NCI-H460 (cell line): Measurements from ENCODE around the gene CSPG4. TPM values are rescaled to one million over a fixed set of nuclear protein-coding genes. Genes with fewer than 3 reads are reported as not detected.
"Not testable (repeated sequence)": the region's sequence is repeated elsewhere in the genome, so short reads cannot be mapped to it uniquely, and the experiment has no call there.

ENCODE experiments used
- DNase-seq: peaks from one replicate; pipeline ENCODE4 v3.0.0-alpha.2; 2016; ENCODE audit warnings: low read depth; ENCODE audit errors: extremely low read depth
- total RNA-seq: library from RNA; depleted of rRNA; stranded (reverse); fragments of >200 nt; shearing (Covaris generic); gene quantifications from 2 replicates; pipeline ENCODE4 v1.2.3, GENCODE V29; 2014

CSPG4 gene
- total RNA-seq, 1 experiment from 2014 or later = 0.10 TPM

- no peak for DNase-seq
Observed at GRCh38 chr15:75727031-75727531, 14.4 kb upstream of the CSPG4 start.

- DNase-seq = no peak
Observed at GRCh38 chr15:75725719-75726607, 13.3 kb upstream of the CSPG4 start.

GRCh38 chr15:75725006-75725718 lies 12.5 kb upstream of the CSPG4 start:
- no peak for DNase-seq

DNA sequence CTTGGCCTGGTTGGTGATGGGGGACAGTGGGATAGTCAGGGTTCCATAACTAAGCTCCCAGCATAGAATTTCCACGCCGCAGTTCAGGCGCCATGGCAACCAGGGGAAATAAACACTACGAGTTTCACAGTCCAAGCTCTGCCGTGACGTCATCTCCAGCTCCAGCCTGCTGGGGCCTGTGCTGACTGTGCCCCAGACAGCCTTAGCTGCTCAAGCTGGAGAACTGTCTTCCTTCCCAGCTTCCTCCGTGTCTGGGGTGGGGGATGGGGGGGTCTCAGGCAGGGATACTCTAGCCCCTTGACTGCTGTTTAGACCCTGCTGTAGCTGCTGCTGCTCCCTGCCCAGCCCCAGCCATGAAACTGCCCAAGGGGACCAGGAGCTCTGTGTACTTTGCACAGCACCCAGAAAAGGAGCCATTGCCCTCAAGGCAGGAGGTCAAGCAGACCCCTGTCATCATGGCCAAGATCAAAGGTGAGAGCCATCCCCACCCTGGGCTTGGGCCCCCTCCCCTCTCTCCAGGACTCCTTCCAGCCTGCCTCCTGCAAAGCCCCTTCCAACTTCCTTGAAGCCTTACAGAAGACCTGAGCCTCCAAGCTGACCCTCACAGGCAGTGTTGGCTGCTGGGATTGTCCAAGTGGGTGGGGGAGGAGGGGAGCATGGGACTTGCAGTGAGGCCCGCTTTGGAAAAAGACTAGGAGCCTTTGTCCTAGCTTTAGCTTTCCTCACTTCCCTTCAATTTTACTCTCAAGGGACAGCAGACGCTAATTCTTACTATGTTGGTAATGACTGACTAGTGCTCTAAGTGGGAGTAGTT lies 11.4 kb upstream of the CSPG4 start:
- peak; percentile 55 for DNase-seq

GRCh38 chr15:75723171-75723846 lies 10.7 kb upstream of the CSPG4 start:
- DNase-seq = peak; percentile 9

DNA sequence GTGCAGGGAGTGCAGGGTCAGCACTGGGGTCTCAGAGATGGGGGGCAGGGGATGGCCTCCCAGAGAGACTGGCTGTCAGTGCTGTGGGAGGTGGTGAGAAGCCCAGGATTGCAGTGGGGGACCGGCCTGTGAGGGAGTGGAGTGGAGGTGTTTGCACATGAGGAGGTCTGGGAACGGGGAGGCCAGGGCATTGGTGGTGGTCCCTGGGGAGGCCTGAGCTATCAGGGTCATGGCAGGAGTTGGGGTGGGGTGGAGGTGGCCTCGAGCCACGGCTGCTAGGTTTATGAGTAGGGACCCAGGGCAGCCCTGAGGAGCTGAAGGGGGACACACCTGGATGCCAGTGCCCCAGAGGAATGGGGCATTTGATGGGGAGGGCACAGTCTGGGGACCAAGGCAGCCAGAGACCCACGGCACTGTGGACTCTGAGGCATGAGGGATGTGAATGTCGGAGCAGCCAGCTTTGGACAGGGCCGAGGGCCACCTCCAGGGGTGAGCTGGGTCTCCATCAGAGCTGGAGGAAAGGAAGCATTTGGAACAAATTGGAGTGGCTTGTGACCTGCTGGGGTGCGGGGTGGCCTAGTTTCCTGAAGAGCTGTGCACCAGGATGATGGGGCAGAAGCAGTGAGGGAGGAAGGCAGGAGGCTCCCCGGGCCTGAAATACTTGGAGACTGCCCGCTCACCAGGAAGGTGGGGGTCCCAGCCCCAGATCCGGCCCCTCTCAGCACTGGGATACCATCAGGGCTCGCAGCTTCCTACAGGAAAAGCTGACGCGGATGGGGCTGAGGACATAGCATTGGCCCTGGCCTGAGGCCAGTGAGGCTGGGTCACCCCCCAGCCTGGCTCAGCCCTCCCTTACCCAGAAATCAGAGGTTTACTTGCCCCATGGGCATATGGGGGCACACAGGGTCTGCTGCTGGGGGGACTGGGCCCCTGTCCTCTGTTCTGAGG lies 9.5 kb upstream of the CSPG4 start:
- no peak for DNase-seq

GRCh38 chr15:75721480-75721922 lies 8.9 kb upstream of the CSPG4 start:
- no peak for DNase-seq

DNA sequence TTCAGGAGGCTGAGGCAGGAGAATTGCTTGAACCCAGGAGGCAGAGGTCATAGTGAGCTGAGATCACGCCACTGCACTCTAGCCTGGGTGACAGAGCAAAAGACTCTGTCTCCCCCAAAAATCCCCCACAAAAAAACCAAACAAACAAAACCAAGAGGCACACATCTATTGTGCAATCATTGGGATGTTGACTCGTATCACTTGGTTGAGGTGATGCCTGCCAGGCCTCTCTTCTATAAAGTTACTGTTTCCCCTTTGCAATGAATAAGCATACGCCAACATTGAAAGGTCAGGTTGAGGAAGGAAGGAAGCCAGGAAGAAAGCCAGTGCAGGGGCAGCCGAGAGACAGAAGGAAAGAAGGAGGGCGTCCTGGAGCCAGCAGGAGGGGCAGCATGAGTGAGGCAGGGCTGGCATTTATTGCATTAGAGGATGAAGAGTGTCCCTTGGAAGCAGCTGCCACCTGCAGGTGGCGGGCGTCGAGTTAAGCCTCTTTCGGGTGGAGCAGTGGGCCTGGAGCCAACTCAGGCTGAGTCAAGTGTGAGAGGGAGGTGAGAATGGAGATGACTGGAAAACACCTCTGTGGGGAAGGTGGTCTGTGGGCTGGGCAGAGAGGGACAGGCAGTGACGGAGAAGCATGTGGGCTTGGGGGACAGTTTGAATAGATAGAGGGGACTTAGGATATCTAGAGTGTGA lies 8.3 kb upstream of the CSPG4 start:
- peak; percentile 69 for DNase-seq

DNA sequence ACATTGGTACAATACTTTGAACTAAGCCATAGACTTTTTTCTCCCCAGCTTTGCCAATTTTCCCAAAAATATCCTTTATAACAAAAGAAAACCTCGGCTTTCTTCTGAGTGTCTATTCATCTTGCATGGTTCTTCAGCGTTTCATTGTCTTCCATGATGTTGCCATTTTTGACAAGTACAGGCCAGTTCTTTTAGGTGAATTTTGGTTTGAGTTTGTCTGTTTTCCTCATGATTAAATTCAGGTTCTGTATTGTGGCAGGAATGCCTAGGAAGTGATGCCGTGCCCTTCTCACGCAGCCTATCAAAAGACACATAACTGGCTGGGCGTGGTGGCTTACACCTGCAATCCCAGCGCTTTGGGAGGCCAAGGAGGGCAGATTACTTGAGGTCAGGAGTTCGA lies 7.6 kb upstream of the CSPG4 start:
- DNase-seq = no peak

DNA sequence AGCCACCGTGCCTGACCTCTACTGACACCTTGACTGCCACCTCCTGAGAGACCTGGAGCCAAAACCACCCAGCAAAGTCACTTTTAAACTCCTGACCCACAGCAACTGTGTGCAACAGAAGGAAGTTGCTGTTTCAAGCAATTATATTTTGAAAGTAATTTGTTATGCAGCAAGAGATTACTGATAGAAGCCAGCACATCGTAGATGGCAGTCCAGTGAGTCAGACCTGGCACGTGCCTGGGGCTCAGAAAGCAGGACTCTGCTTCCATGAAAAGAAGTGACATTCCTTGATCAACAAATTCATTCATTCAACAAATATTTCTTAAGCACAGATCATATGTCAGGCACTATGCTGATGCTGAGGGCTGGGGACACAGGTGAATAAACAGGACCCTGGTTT lies 5.7 kb upstream of the CSPG4 start:
- DNase-seq = no peak

DNA sequence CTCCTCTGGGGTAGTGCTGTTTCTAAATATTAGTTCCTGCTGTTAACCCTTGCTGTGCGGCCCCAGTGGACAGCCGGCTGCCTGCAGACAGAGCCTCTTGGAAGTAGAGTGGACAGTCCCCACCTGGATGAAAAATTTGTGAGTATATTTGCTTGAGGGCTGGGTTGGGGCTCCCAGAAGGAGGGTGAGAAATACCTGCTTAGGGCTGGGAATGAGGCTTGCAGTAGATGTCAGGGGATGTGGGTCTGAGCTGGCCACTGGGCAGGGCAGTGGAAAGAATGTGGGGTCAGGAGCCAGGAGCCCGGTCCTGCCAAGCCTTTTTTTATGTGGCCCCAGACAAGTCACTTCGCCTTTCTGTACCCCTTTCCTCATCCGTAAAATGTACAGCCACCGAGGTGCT lies 4.4 kb upstream of the CSPG4 start:
- not testable (repeated sequence) for DNase-seq

DNA sequence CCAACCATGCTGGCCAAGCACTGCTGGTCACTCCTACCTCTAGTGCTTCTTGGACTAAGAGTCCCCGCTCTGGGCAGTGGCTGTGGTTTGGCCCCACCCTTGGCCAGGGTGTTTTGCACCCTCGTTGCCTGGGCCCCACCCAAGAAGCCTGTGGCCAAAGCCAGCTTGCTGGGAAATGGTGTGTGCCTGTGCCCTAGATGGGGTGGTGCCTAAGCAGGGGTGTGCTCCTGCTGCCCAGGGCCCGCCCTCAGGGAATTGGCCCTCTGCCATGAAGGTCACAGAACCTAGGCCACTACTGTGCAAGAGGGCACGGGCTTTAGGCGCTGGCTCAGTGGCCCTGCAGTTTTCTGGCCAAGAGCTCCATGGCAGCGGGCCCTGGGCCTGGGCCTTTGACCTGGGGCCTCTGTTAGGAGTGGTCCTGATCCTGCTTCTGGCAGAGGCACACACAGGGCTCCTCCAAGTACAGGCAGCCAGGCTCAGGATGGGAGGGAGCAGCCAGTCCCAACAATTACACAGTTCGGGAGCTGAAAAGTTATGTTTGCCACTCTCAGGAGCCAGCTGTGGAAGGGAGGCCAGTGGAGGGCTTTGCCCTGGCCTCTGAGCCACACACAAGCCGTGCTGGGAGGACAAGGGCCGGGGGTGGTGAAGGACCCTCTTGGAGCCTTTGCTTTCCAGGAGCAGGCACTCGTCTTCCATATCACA lies 3.8 kb upstream of the CSPG4 start:
- not testable (repeated sequence) for DNase-seq

DNA sequence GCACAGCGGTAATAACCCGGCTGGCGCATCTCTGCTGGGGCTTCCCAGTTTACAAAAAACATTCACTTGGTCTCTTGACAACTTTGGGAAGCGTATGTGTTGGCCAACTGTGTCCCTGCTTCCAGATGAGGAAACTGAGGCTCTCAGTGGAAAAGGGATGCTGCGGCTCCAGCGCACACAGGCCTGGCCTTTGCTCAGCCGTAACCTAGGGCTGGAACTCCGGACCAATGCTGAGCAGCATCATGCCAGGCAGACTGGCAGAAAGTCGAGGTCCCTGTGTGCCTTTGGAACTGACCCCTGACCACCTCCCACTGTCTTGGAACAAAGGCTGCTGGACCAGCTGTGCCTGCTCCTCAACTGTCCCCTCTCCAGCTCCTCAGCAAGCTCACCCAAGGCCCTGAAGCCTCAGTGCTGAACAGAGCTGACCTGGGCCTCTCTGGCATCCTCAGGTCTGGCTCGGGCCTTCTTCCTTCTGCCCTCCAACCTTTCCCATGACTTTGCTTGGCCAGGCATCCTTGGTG lies 2.7 kb upstream of the CSPG4 start:
- not testable (repeated sequence) for DNase-seq

GRCh38 chr15:75714195-75714594 lies 1.5 kb upstream of the CSPG4 start:
- no peak for DNase-seq

GRCh38 chr15:75713338-75713895 lies 769 bp upstream of the CSPG4 start:
- DNase-seq = no peak

- DNase-seq = not testable (repeated sequence)
Observed at GRCh38 chr15:75711495-75711894, 1.2 kb downstream of the CSPG4 start.

DNA sequence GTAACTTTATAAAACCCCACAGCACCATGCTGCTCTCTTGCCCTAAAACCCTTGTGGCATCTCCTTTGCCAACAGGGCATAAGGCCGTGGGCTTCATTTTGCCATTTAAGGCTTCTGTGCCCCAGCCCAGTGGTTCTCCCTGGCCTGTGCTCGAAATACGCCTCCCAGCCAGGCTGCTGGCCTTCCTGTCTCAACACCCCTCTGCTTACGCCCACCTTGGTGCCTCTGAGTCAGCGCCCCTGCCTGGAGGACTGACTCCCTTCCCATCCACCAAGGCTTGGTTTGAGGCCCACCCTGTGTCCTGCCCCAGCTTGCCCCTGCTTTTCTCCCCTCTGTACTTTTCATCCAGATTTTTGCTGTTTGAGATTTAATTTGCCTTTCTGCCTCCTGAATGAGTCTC lies 1.8 kb downstream of the CSPG4 start:
- not testable (repeated sequence) for DNase-seq
